Trophoblast cell (in vitro differentiated cells and primary cell): ENCODE results near the gene DBX2. TPM values are rescaled to one million over a fixed set of nuclear protein-coding genes. Genes with fewer than 3 reads are reported as not detected.
"Not testable (repeated sequence)": the region's sequence is repeated elsewhere in the genome, so short reads cannot be mapped to it uniquely, and the experiment has no call there.

Source experiments
- DNase-seq, 2 donors: peaks; one replicate each; pipeline ENCODE4 v3.0.0-alpha.2; 2016
- H2AFZ ChIP-seq: 2 replicates; pipeline ENCODE4 v1.6.1; 2013; ENCODE audit warnings: low read length, moderate library complexity, mild to moderate bottlenecking; ENCODE audit not compliant: insufficient read depth, poor library complexity
- H2AK5ac ChIP-seq: 2 replicates; pipeline ENCODE4 v1.6.1; 2013; ENCODE audit warnings: mild to moderate bottlenecking, low read length
- H2BK120ac ChIP-seq: 2 replicates; pipeline ENCODE4 v1.6.1; 2013; ENCODE audit warnings: low read length, mild to moderate bottlenecking, moderate library complexity; ENCODE audit not compliant: insufficient read depth, poor library complexity
- H2BK12ac ChIP-seq: 2 replicates; pipeline ENCODE4 v1.6.1; 2013; ENCODE audit warnings: mild to moderate bottlenecking, low read length, moderate library complexity
- H2BK5ac ChIP-seq: 2 replicates; pipeline ENCODE4 v1.6.1; 2013; ENCODE audit warnings: low read length, low read depth, moderate library complexity, mild to moderate bottlenecking; ENCODE audit not compliant: poor library complexity
- H3K14ac ChIP-seq: 2 replicates; pipeline ENCODE4 v1.6.1; 2013; ENCODE audit warnings: mild to moderate bottlenecking, low read length
- H3K18ac ChIP-seq: 2 replicates; pipeline ENCODE4 v1.6.1; 2013; ENCODE audit warnings: mild to moderate bottlenecking, low read length
- H3K23ac ChIP-seq: 2 replicates; pipeline ENCODE4 v1.6.1; 2013; ENCODE audit warnings: low read length
- H3K27ac ChIP-seq: 2 replicates; pipeline ENCODE4 v1.5.1; 2013; ENCODE audit warnings: low read depth, mild to moderate bottlenecking, inconsistent platforms, low read length, moderate library complexity
- H3K27me3 ChIP-seq: 2 replicates; pipeline ENCODE4 v1.6.1; 2013; ENCODE audit warnings: inconsistent platforms, mild to moderate bottlenecking, low read length, moderate library complexity; ENCODE audit not compliant: insufficient read depth
- H3K36me3 ChIP-seq, 2 experiments: 1 replicate in 1 of 2; 2 replicates in 1 of 2; pipeline ENCODE4 v1.6.1; 2013; ENCODE audit warnings: low read length in 2 of 2, mild to moderate bottlenecking in 2 of 2, moderate library complexity in 1 of 2; ENCODE audit not compliant: insufficient read depth in 2 of 2, control insufficient read depth in 1 of 2
- H3K4ac ChIP-seq: 2 replicates; pipeline ENCODE4 v1.6.1; 2013; ENCODE audit warnings: low read depth, mild to moderate bottlenecking, low read length, moderate library complexity
- H3K4me1 ChIP-seq, 2 experiments: 1 replicate in 1 of 2; 2 replicates in 1 of 2; pipeline ENCODE4 v1.6.1; 2013; ENCODE audit warnings: low read length in 2 of 2, mild to moderate bottlenecking in 2 of 2, moderate library complexity in 1 of 2; ENCODE audit not compliant: insufficient read depth in 2 of 2, control insufficient read depth in 1 of 2
- H3K4me2 ChIP-seq: 2 replicates; pipeline ENCODE4 v1.6.1; 2013; ENCODE audit warnings: inconsistent platforms, mild to moderate bottlenecking, low read length, moderate library complexity
- H3K4me3 ChIP-seq: 2 replicates; pipeline ENCODE4 v1.5.1; 2013; ENCODE audit warnings: mild to moderate bottlenecking, low read depth, low read length, inconsistent platforms
- H3K79me1 ChIP-seq: one replicate; pipeline ENCODE4 v1.6.1; 2013; ENCODE audit warnings: low read length
- H3K79me2 ChIP-seq: 2 replicates; pipeline ENCODE4 v1.6.1; 2013; ENCODE audit warnings: low read length, mild to moderate bottlenecking; ENCODE audit not compliant: control insufficient read depth, insufficient read depth, poor library complexity
- H3K9ac ChIP-seq: 2 replicates; pipeline ENCODE4 v1.6.1; 2013; ENCODE audit warnings: mild to moderate bottlenecking, low read length
- H3K9me3 ChIP-seq: 2 replicates; pipeline ENCODE4 v1.6.1; 2013; ENCODE audit warnings: low read depth, mild to moderate bottlenecking, control low read depth, inconsistent platforms, low read length; ENCODE audit not compliant: insufficient read depth
- H4K12ac ChIP-seq: 2 replicates; pipeline ENCODE4 v1.6.1; 2013; ENCODE audit warnings: low read depth, mild to moderate bottlenecking, low read length, moderate library complexity
- H4K8ac ChIP-seq: 2 replicates; pipeline ENCODE4 v1.6.1; 2013; ENCODE audit warnings: low read depth, mild to moderate bottlenecking, low read length, moderate library complexity
- H4K91ac ChIP-seq: one replicate; pipeline ENCODE4 v1.6.1; 2013; ENCODE audit warnings: low read depth, mild to moderate bottlenecking, low read length, moderate library complexity
- WGBS: extraction: QIAGEN DNeasy Blood & Tissue Kit; methylation state at CpG from one replicate; pipeline ENCODE4 v1.1.7; 2013; ENCODE audit warnings: missing lambda C conversion rate; ENCODE audit not compliant: insufficient read length, insufficient coverage; ENCODE audit errors: extremely low coverage; 5-methylcytosine and 5-hydroxymethylcytosine counted together
- polyA plus RNA-seq: library from polyadenylated mRNA; stranded (reverse); fragments of 200-250 nt; gene quantifications from 2 replicates; pipeline ENCODE4 v1.2.3, GENCODE V29; 2013

DBX2 gene
- polyA plus RNA-seq: not detected in 2 replicates

DNA sequence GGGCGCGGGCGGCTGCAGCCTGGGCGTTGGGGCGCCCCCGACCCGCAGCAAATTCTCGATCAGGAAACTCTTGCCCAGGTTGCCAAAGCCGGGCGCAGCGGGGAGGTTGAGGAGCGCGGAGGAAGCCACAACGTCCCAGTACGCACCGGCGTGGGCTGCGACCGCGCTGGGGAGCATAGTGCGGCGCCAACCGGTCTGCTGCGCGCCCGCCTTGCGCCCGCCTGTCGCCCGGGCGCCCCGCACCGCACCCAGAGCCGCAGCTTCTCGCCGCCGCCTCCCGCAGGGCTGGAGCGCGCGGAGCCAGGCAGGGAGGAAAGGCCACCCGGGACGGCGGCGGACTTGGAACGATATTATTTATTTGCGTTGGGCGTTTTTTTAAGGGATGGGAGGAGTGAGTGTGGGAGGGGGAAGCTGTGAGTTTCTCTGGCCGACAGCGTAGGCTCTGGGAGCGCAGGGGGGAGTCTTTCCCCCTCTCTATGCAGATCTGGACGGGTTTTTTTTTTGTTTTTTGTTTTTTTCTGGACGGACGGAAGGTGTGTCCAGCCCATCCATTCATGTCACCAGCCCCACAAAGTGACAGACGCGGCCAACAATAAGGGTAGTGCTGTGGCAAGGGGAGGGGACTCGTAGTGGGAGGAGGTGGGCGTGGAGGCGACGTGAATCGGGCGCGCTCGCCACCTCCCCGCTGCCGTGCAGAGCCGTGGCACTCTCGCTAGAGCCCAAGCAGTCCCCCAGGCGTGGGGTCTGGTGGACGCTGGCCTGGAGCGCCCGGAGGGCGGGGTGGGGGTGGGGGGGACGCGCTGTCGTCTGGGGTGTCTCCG is at the start of gene DBX2:
DBX2 (minus strand) TSS at position 349 of the 821 bp plus-strand sequence; CDS start at position 177, 172 bp downstream.
- Histone ChIP-seq H4K8ac (no peak within 1 kb of the TSS), H3K4me2 (peak within 1 kb of the TSS; percentile 100), H3K79me2 (no peaks in the 10 kb centered on the region), H3K79me1 (no peaks in the 10 kb centered on the region), H3K27ac (no peak within 1 kb of the TSS), H3K4me3 (peak within 1 kb of the TSS; percentile 72), H3K4ac (no peak within 1 kb of the TSS), H2BK5ac (no peak within 1 kb of the TSS), H4K12ac (no peak within 1 kb of the TSS), H3K23ac (no peak within 1 kb of the TSS), H3K18ac (no peak within 1 kb of the TSS), H2AFZ (no peak within 1 kb of the TSS), H3K4me1 (peaks cover 10% of the 10 kb centered on the region in 2 experiments), H3K27me3 (peaks cover 20% of the 10 kb centered on the region), H2AK5ac (no peak within 1 kb of the TSS), H3K9ac (peak within 1 kb of the TSS; percentile 52), H2BK12ac (no peak within 1 kb of the TSS), H3K9me3 (peaks cover 2% of the 10 kb centered on the region), H4K91ac (no peak within 1 kb of the TSS), H3K36me3 (no peaks in the 10 kb centered on the region), H2BK120ac (no peak within 1 kb of the TSS), H3K14ac (no peak within 1 kb of the TSS)
- no peak for DNase-seq
- WGBS: no CpG with 5 or more reads among the region's 77 CpGs

DNA sequence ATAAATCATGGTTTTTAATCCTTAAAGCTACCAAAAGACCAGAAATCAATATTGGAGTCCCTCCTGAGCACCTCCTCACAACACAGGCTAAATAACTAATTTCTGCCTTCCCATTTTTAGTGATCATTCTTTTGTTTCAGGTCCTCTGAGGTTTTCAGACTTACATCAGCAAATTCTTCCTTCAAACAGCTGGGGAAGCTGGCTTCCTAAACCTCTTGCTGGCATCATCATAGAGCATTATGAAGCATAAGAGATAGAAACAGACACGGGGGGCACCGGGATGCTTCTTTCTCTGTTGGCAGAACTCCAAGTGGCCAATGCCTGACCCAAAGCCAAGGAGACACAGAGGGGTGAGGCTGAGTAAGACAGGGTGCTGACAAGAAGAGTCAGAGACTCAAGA is 47.9 kb upstream of the DBX2 start:
- no peaks in the 10 kb centered on the region for H3K9me3 ChIP-seq
- DNase-seq: no peak
- no peaks in the 10 kb centered on the region for H3K27me3 ChIP-seq
- H4K12ac ChIP-seq: no peak overlapping the region
- H3K18ac ChIP-seq: no peak overlapping the region
- no peak overlapping the region for H3K4me3 ChIP-seq
- H3K9ac ChIP-seq: no peak overlapping the region
- no peaks in the 10 kb centered on the region for H3K79me2 ChIP-seq
- no peak overlapping the region for H3K4me2 ChIP-seq
- WGBS: no CpG with 5 or more reads among the region's 2 CpGs
- no peak overlapping the region for H3K14ac ChIP-seq
- no peak overlapping the region for H2BK5ac ChIP-seq
- no peaks in the 10 kb centered on the region for H3K79me1 ChIP-seq
- no peak overlapping the region for H3K23ac ChIP-seq
- no peak overlapping the region for H3K27ac ChIP-seq
- H3K36me3 ChIP-seq: no peaks in the 10 kb centered on the region
- no peak overlapping the region for H2AFZ ChIP-seq
- H2BK120ac ChIP-seq: no peak overlapping the region
- H4K91ac ChIP-seq: no peak overlapping the region
- H2AK5ac ChIP-seq: no peak overlapping the region
- no peak overlapping the region for H2BK12ac ChIP-seq
- H4K8ac ChIP-seq: no peak overlapping the region
- H3K4ac ChIP-seq: no peak overlapping the region
- H3K4me1 ChIP-seq: no peaks in the 10 kb centered on the region

DNA sequence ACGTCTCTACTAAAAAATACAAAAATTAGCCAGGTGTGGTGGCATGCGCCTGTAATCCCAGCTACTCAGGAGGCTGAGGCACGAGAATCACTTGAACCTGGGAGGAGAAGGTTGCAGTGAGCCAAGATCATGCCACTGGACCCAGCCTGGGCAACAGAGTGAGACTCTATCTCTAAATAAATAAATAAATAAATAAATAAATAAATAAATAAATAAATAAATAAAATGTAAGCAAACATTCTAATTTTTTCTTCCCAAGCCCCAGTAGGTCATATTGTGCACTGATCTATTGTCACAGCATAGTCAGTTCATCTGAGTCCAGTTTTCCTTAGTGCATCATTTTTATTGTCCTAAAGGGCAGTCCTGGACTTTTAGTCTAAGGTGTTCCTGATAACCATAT is 44.5 kb upstream of the DBX2 start:
- not testable (repeated sequence) for H3K9ac ChIP-seq, H3K27me3 ChIP-seq, H3K9me3 ChIP-seq, H3K4ac ChIP-seq, H3K23ac ChIP-seq, H2AK5ac ChIP-seq, H3K27ac ChIP-seq, H3K4me2 ChIP-seq, H3K36me3 ChIP-seq, H3K4me1 ChIP-seq, H4K91ac ChIP-seq, H3K14ac ChIP-seq, H3K4me3 ChIP-seq, H2BK120ac ChIP-seq, H3K18ac ChIP-seq, H4K12ac ChIP-seq, H2AFZ ChIP-seq, DNase-seq, H4K8ac ChIP-seq, H3K79me1 ChIP-seq, H3K79me2 ChIP-seq, H2BK5ac ChIP-seq, H2BK12ac ChIP-seq
- WGBS: no CpG with 5 or more reads among the region's 3 CpGs

DNA sequence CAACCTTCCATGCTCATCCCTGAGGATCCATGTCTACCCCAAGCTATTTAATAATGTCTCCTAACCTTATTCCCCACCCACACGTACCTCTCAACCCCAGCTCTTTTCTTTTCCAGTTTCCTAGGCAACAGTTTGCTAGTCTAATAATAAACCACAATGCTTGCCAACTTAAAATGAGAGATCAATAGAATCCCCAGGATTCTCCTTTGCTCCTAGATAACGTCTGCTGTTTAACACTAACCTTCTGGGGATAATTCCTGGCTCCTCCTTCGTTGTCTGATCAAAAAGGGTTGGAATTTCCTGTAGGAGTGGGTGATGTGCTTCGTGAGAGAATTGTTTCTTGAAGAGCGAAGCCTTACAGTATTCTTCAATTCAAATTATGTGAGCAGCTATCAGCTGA is 42.2 kb upstream of the DBX2 start:
- Histone ChIP-seq H3K79me1 (no peaks in the 10 kb centered on the region), H2BK120ac (no peak overlapping the region), H4K8ac (no peak overlapping the region), H3K9ac (no peak overlapping the region), H3K79me2 (no peaks in the 10 kb centered on the region), H2AFZ (no peak overlapping the region), H3K4me3 (no peak overlapping the region), H3K36me3 (no peaks in the 10 kb centered on the region), H2AK5ac (no peak overlapping the region), H3K27ac (no peak overlapping the region), H3K14ac (no peak overlapping the region), H3K4ac (no peak overlapping the region), H3K23ac (no peak overlapping the region), H3K18ac (no peak overlapping the region), H3K27me3 (no peaks in the 10 kb centered on the region), H4K91ac (no peak overlapping the region), H4K12ac (no peak overlapping the region), H2BK5ac (no peak overlapping the region), H3K9me3 (no peaks in the 10 kb centered on the region), H3K4me2 (no peak overlapping the region), H2BK12ac (no peak overlapping the region), H3K4me1 (no peaks in the 10 kb centered on the region)
- WGBS: 100% methylated on average over 1 of the region's 5 CpGs
- no peak for DNase-seq
